ENCODE results near the gene SMIM38.

The SMIM38 gene

GRCh38 chr11:69155302-69156234 is at the start of gene SMIM38:
Gene SMIM38 (plus strand): TSS chr11:69155935. CDS start chr11:69157847, 1,912 bp downstream.
- DNase-seq (ENCODE audit: low read depth), result no peak

- DNase-seq (ENCODE audit: low read depth), result no peak
Measured at GRCh38 chr11:69106031-69106811, 49.5 kb upstream of the SMIM38 start.

GRCh38 chr11:69107413-69107812 is 48.3 kb upstream of the SMIM38 start:
- no peak for DNase-seq (ENCODE audit: low read depth)

GRCh38 chr11:69108030-69108429 is 47.7 kb upstream of the SMIM38 start:
- DNase-seq (ENCODE audit: low read depth), result no peak

GRCh38 chr11:69108559-69108958 is 47.2 kb upstream of the SMIM38 start:
- no peak for DNase-seq (ENCODE audit: low read depth)

- no peak for DNase-seq (ENCODE audit: low read depth)
Measured at GRCh38 chr11:69109101-69109500, 46.6 kb upstream of the SMIM38 start.

- DNase-seq (ENCODE audit: low read depth), result no peak
Measured at GRCh38 chr11:69110451-69110850, 45.3 kb upstream of the SMIM38 start.

- no peak for DNase-seq (ENCODE audit: low read depth)
Measured at GRCh38 chr11:69111624-69112542, 43.9 kb upstream of the SMIM38 start.

GRCh38 chr11:69113226-69113625 is 42.5 kb upstream of the SMIM38 start:
- DNase-seq (ENCODE audit: low read depth), result no peak

GRCh38 chr11:69113646-69114340 is 41.9 kb upstream of the SMIM38 start:
- DNase-seq (ENCODE audit: low read depth), result no peak

GRCh38 chr11:69114362-69114761 is 41.4 kb upstream of the SMIM38 start:
- no peak for DNase-seq (ENCODE audit: low read depth)

- DNase-seq (ENCODE audit: low read depth), result no peak
Measured at GRCh38 chr11:69114811-69115523, 40.8 kb upstream of the SMIM38 start.

- no peak for DNase-seq (ENCODE audit: low read depth)
Measured at GRCh38 chr11:69115586-69116560, 39.9 kb upstream of the SMIM38 start.

GRCh38 chr11:69116671-69117070 is 39.1 kb upstream of the SMIM38 start:
- DNase-seq (ENCODE audit: low read depth), result no peak

- DNase-seq (ENCODE audit: low read depth), result no peak
Measured at GRCh38 chr11:69119190-69119589, 36.5 kb upstream of the SMIM38 start.

GRCh38 chr11:69120096-69120875 is 35.4 kb upstream of the SMIM38 start:
- DNase-seq (ENCODE audit: low read depth), result no peak

- DNase-seq (ENCODE audit: low read depth), result no peak
Measured at GRCh38 chr11:69121021-69121420, 34.7 kb upstream of the SMIM38 start.

GRCh38 chr11:69121621-69122325 is 34.0 kb upstream of the SMIM38 start:
- no peak for DNase-seq (ENCODE audit: low read depth)
